ENCODE measurements around the gene ADH1A. TPM values are rescaled to one million over a fixed set of nuclear protein-coding genes. Genes with fewer than 3 reads are reported as not detected.

Gene ADH1A
- total RNA-seq (37.6 and 39.0 TPM in 2 replicates), polyA plus RNA-seq (17.3 and 26.6 TPM in 2 replicates)

- no peaks in the 10 kb centered on the region for H3K9me2 ChIP-seq (replicated peaks; ENCODE audit: insufficient read depth)
- H3K79me2 ChIP-seq, result no peaks in the 10 kb centered on the region
- no peaks in the 10 kb centered on the region for H3K36me3 ChIP-seq (replicated peaks; ENCODE audit: insufficient read depth, low read depth)
- TF ChIP-seq CTCF (IDR thresholded peaks at IDR 0.05; ENCODE audit: poor library complexity) (no peak), EZH2phosphoT487 (IDR thresholded peaks at IDR 0.05; ENCODE audit: low read depth, severe bottlenecking, unreplicated experiment) (no peak), EZH2 (IDR thresholded peaks at IDR 0.05; ENCODE audit: borderline replicate concordance) (no peak)
- H3K4me2 ChIP-seq, result no peak within 1 kb of the TSS
- no peak within 1 kb of the TSS for H3K27ac ChIP-seq
- DNase-seq (ENCODE audit: low spot score), result no peak
- no peaks in the 10 kb centered on the region for H3K4me1 ChIP-seq (ENCODE audit: insufficient read depth)
- no peaks in the 10 kb centered on the region for H3K9me3 ChIP-seq (ENCODE audit: low read depth)
- 60% methylated on average over 3 of the region's 3 CpGs for WGBS (ENCODE audit: low lambda C conversion rate, missing lambda C conversion rate)
- H2AFZ ChIP-seq, result no peak within 1 kb of the TSS
- no peaks in the 10 kb centered on the region for H4K20me1 ChIP-seq (ENCODE audit: insufficient read depth, poor library complexity, severe bottlenecking)
- no peaks in the 10 kb centered on the region for H3K27me3 ChIP-seq
- H3K4me3 ChIP-seq, result no peak within 1 kb of the TSS
These were observed at the start of gene ADH1A for GRCh38 chr4:99290848-99291786. TSS of gene ADH1A (minus strand) at chr4:99290985. CDS start at chr4:99290914, 71 bp downstream.

- no peak for TF ChIP-seq EZH2 (IDR thresholded peaks at IDR 0.05; ENCODE audit: borderline replicate concordance)
- TF ChIP-seq CTCF (IDR thresholded peaks at IDR 0.05; ENCODE audit: poor library complexity), result no peak
- TF ChIP-seq EZH2phosphoT487 (IDR thresholded peaks at IDR 0.05; ENCODE audit: low read depth, severe bottlenecking, unreplicated experiment), result no peak
- Histone ChIP-seq H3K36me3 (replicated peaks; ENCODE audit: insufficient read depth, low read depth) (no peaks in the 10 kb centered on the region), H3K4me1 (ENCODE audit: insufficient read depth) (no peaks in the 10 kb centered on the region), H3K27ac (no peak overlapping the region), H2AFZ (no peak overlapping the region), H3K9me3 (ENCODE audit: low read depth) (no peaks in the 10 kb centered on the region), H3K79me2 (no peaks in the 10 kb centered on the region), H3K4me2 (no peak overlapping the region), H3K9me2 (replicated peaks; ENCODE audit: insufficient read depth) (no peaks in the 10 kb centered on the region), H3K27me3 (no peaks in the 10 kb centered on the region), H4K20me1 (ENCODE audit: insufficient read depth, poor library complexity, severe bottlenecking) (no peaks in the 10 kb centered on the region), H3K4me3 (no peak overlapping the region)
- DNase-seq (ENCODE audit: low spot score), result no peak
- 96% methylated on average over 3 of the region's 3 CpGs for WGBS (ENCODE audit: low lambda C conversion rate, missing lambda C conversion rate)
These were observed 48.4 kb upstream of the ADH1A start for GRCh38 chr4:99339172-99339571.

GRCh38 chr4:99336553-99336952, 45.8 kb upstream of the ADH1A start:
- H3K36me3 ChIP-seq (replicated peaks; ENCODE audit: insufficient read depth, low read depth), result no peaks in the 10 kb centered on the region
- no peaks in the 10 kb centered on the region for H4K20me1 ChIP-seq (ENCODE audit: insufficient read depth, poor library complexity, severe bottlenecking)
- H3K27me3 ChIP-seq, result no peaks in the 10 kb centered on the region
- WGBS (ENCODE audit: low lambda C conversion rate, missing lambda C conversion rate), result 74% methylated on average over 4 of the region's 4 CpGs
- TF ChIP-seq CTCF (IDR thresholded peaks at IDR 0.05; ENCODE audit: poor library complexity), result no peak
- TF ChIP-seq EZH2phosphoT487 (IDR thresholded peaks at IDR 0.05; ENCODE audit: low read depth, severe bottlenecking, unreplicated experiment), result no peak
- no peak for TF ChIP-seq EZH2 (IDR thresholded peaks at IDR 0.05; ENCODE audit: borderline replicate concordance)
- H3K4me1 ChIP-seq (ENCODE audit: insufficient read depth), result no peaks in the 10 kb centered on the region
- no peak overlapping the region for H2AFZ ChIP-seq
- DNase-seq (ENCODE audit: low spot score), result no peak
- H3K79me2 ChIP-seq, result no peaks in the 10 kb centered on the region
- H3K27ac ChIP-seq, result no peak overlapping the region
- H3K9me2 ChIP-seq (replicated peaks; ENCODE audit: insufficient read depth), result no peaks in the 10 kb centered on the region
- H3K4me3 ChIP-seq, result no peak overlapping the region
- H3K4me2 ChIP-seq, result no peak overlapping the region
- no peaks in the 10 kb centered on the region for H3K9me3 ChIP-seq (ENCODE audit: low read depth)

All from hepatocyte (in vitro differentiated cells).